SIG-M5 treated with dmso at 0.1 percent for 504 hours (cell line): Measurements from ENCODE around the gene CCDC91.
"Not testable (repeated sequence)": the region's sequence is repeated elsewhere in the genome, so short reads cannot be mapped to it uniquely, and the experiment has no call there.

Experiments used
- DNase-seq: peaks from one replicate; lab custom pipeline; 2025; ENCODE audit not compliant: unreplicated experiment; lab: John Stamatoyannopoulos, UW

Gene CCDC91

DNA sequence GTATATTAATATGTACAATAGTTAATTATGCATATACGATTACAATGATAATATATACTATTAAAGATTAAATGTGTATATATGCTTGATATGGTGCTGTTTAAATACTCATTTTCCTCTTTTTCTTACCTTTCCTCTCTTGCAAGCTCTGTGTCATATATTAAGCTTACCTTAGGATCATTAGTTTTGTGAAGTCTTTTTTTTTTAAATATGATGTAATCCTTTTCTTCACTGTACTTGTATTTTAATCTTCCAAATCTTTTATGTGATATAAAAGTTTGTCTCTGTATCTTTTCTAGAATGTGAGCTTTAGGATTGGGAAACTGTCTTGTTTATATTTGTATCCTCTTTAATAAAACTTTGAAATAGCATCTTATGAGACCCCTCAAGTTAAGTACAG, 88.7 kb downstream of the CCDC91 start:
- no peak for DNase-seq

DNA sequence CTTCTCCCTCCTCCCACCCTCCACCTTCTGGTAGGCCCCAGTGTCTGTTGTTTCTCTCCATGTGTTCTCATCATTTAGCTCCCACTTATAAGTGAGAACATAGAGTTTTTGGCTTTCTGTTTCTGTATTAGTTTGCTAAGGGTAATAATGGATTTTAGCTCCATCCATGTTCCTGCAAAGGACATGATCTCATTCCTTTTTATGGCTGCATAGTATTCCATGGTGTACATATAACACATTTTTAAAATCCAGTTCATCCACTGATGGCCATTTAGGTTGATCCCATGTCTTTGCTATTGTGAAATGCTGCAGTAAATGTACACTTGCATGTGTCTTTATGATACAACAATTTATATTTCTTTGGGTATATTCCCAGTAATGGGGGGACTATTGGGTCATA, 96.1 kb downstream of the CCDC91 start:
- no peak for DNase-seq

GRCh38 chr12:28290262-28290661, 100.0 kb downstream of the CCDC91 start:
- no peak for DNase-seq

GRCh38 chr12:28292699-28293098, 102.4 kb downstream of the CCDC91 start:
- DNase-seq = no peak

GRCh38 chr12:28294300-28294699, 104.0 kb downstream of the CCDC91 start:
- DNase-seq = peak; percentile 5

- no peak for DNase-seq
Observed at GRCh38 chr12:28296287-28296686, 106.0 kb downstream of the CCDC91 start.

DNA sequence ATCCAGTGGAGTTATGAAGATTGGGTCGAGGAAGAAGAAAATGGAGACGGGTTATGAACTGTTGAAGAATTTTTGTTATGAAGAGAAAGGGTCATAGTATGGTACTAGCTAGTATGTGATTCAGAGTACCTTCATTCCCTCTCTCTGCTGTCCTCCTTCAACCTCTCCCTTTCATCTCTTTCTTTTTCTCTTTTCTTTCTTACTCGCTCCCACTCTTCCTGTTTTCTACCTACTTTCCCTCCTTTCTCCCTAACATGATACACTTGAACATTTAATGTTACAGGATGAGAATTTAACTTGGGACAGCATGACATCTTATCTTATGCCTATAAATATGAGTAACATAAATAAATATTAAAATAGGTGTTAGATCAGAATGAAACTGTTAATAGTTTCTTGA, 112.9 kb downstream of the CCDC91 start:
- no peak for DNase-seq

GRCh38 chr12:28306535-28306934, 116.3 kb downstream of the CCDC91 start:
- no peak for DNase-seq

DNA sequence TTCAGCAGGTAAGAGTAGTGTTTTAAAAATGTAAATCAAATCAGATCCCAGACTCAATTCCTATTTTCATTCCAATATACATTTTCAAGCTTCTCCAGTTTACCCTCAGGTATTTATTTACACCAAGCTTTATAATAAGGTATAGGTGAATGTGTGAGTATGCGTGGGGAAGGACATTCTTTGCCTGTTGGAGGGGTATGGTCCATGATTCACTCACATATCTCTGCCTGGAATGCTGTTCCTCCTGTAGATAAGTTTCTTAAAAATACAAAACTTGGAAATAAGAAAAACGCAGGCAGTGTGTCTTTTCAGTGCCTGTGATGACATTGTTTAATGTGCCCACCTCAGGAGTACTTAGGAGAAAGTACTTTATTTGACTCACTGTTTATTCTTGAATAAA, 118.6 kb downstream of the CCDC91 start:
- no peak for DNase-seq

- DNase-seq = no peak
Observed at GRCh38 chr12:28313631-28314030, 123.4 kb downstream of the CCDC91 start.

- DNase-seq = no peak
Observed at GRCh38 chr12:28316049-28316448, 125.8 kb downstream of the CCDC91 start.

- DNase-seq = no peak
Observed at GRCh38 chr12:28318273-28318672, 128.0 kb downstream of the CCDC91 start.

DNA sequence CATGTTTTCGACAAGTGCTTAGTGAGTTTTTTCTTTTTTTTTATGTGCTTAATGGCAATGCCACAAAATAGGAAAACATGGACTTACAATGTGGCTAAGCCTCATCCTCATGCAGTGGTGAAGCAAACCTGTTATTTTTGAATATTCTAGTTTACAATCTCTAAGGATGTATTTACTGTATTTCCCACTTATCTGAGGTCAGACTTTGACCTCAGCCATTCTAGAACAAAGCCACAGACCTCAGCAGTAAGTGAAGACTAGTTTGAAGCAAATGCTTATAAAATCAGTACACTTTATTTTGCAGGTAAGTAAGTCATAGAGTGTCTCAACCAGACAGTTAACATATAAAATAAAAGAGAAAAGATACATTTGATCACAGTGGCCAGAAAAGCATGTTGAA, 130.1 kb downstream of the CCDC91 start:
- DNase-seq = no peak

- DNase-seq = no peak
Observed at GRCh38 chr12:28327722-28328121, 137.5 kb downstream of the CCDC91 start.

- DNase-seq = no peak
Observed at GRCh38 chr12:28328967-28329366, 138.7 kb downstream of the CCDC91 start.

GRCh38 chr12:28329727-28330126, 139.5 kb downstream of the CCDC91 start:
- DNase-seq = not testable (repeated sequence)

DNA sequence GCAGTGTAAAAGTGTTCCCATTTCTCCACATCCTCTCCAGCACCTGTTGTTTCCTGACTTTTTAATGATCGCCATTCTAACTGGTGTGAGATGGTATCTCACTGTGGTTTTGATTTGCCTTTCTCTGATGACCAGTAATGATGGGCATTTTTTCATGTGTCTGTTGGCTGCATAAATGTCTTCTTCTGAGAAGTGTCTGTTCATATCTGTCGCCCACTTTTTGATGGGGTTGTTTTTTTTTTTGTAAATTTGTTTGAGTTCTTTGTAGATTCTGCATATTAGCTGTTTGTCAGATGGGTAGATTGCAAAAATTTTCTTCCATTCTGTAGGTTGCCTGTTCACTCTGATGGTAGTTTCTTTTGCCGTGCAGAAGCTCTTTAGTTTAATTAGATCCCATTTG, 140.0 kb downstream of the CCDC91 start:
- DNase-seq = not testable (repeated sequence)

- DNase-seq = no peak
Observed at GRCh38 chr12:28331130-28331529, 140.9 kb downstream of the CCDC91 start.

- no peak for DNase-seq
Observed at GRCh38 chr12:28340261-28341045, 150.2 kb downstream of the CCDC91 start.

DNA sequence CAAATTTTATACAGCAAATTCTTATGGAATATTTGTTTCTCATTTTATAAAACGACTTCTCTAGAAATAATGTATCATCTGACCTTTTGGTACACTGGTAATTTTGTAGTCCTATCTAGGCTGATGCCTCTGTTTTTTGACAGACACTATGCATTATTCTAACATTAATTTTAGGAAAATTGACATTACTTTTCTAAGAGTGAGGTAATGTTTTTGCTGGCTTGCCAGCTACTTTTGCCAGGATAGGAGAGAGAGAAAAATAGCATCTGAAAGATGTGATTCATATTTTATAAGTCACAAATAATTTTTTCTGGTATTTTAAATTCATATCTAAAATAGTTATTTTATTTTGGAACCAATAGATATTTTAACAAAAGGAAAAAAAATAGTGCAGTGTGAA, 153.5 kb downstream of the CCDC91 start:
- no peak for DNase-seq

- DNase-seq = no peak
Observed at GRCh38 chr12:28346567-28346966, 156.3 kb downstream of the CCDC91 start.

- DNase-seq = no peak
Observed at GRCh38 chr12:28349196-28349595, 158.9 kb downstream of the CCDC91 start.

DNA sequence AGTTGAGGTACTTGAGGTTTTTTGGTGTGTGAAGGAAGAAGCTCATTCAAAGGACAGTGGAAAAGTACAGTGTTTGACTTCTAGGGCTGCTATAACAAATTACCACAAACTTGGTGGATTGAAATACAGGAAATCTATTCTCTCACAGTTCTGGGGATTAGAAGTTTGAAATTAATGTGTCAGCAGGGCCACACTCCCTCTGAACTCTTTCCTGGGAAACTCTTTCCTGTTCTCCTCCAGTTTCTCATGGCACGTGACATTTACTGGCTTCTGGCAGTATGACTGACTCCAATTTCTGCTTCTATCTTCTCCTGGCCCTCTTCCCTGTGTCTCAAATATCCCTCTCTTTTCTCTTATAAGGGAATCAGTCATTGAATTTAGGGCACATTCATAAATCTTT, 160.2 kb downstream of the CCDC91 start:
- DNase-seq = no peak
